ENCODE results near the gene ABCC9.

The ABCC9 gene

GRCh38 chr12:21831791-21832344, 109.4 kb downstream of the ABCC9 start:
- in situ Hi-C loops (cut with HindIII; ENCODE audit: low sequenced_read_pairs) = no loop called here
- DNase-seq (ENCODE audit: low read depth, low spot score) = peak; percentile 30
- no peak overlapping the region for H3K4me3 ChIP-seq (ENCODE audit: low read depth, low read length)
- no peak for TF ChIP-seq CTCF (IDR thresholded peaks at IDR 0.05; ENCODE audit: low read depth, low read length)

GRCh38 chr12:21828779-21829178, 112.4 kb downstream of the ABCC9 start:
- in situ Hi-C loops (cut with HindIII; ENCODE audit: low sequenced_read_pairs) = no loop called here
- TF ChIP-seq CTCF (IDR thresholded peaks at IDR 0.05; ENCODE audit: low read depth, low read length) = no peak
- DNase-seq (ENCODE audit: low read depth, low spot score) = no peak
- H3K4me3 ChIP-seq (ENCODE audit: low read depth, low read length) = no peak overlapping the region

- no peak for TF ChIP-seq CTCF (IDR thresholded peaks at IDR 0.05; ENCODE audit: low read depth, low read length)
- no peak for DNase-seq (ENCODE audit: low read depth, low spot score)
- in situ Hi-C loops (cut with HindIII; ENCODE audit: low sequenced_read_pairs) = no loop called here
- H3K4me3 ChIP-seq (ENCODE audit: low read depth, low read length) = no peak overlapping the region
Measured at GRCh38 chr12:21828136-21828775, 113.0 kb downstream of the ABCC9 start.

GRCh38 chr12:21827083-21827482, 114.1 kb downstream of the ABCC9 start:
- no peak overlapping the region for H3K4me3 ChIP-seq (ENCODE audit: low read depth, low read length)
- DNase-seq (ENCODE audit: low read depth, low spot score) = no peak
- in situ Hi-C loops (cut with HindIII; ENCODE audit: low sequenced_read_pairs) = no loop called here
- TF ChIP-seq CTCF (IDR thresholded peaks at IDR 0.05; ENCODE audit: low read depth, low read length) = no peak

- no peak overlapping the region for H3K4me3 ChIP-seq (ENCODE audit: low read depth, low read length)
- in situ Hi-C loops (cut with HindIII; ENCODE audit: low sequenced_read_pairs) = no loop called here
- no peak for DNase-seq (ENCODE audit: low read depth, low spot score)
- TF ChIP-seq CTCF (IDR thresholded peaks at IDR 0.05; ENCODE audit: low read depth, low read length) = no peak
Measured at GRCh38 chr12:21826618-21826910, 114.7 kb downstream of the ABCC9 start.

- no peak overlapping the region for H3K4me3 ChIP-seq (ENCODE audit: low read depth, low read length)
- no peak for DNase-seq (ENCODE audit: low read depth, low spot score)
- TF ChIP-seq CTCF (IDR thresholded peaks at IDR 0.05; ENCODE audit: low read depth, low read length) = no peak
- in situ Hi-C loops (cut with HindIII; ENCODE audit: low sequenced_read_pairs) = no loop called here
Measured at GRCh38 chr12:21825886-21826617, 115.2 kb downstream of the ABCC9 start.

All from astrocyte of the spinal cord (primary cell).